CD4-positive, alpha-beta T cell treated with Interleukin-4 for 1 hour (primary cell): Measurements from ENCODE around the gene GPC2.
A peak's percentile ranks its signal among the peaks of the same experiment; 100 is the strongest.

Experiments
- DNase-seq, 2 donors: peaks; one replicate each; pipeline ENCODE4 v3.0.0-alpha.2; 2020 to 2022

Gene GPC2

DNA sequence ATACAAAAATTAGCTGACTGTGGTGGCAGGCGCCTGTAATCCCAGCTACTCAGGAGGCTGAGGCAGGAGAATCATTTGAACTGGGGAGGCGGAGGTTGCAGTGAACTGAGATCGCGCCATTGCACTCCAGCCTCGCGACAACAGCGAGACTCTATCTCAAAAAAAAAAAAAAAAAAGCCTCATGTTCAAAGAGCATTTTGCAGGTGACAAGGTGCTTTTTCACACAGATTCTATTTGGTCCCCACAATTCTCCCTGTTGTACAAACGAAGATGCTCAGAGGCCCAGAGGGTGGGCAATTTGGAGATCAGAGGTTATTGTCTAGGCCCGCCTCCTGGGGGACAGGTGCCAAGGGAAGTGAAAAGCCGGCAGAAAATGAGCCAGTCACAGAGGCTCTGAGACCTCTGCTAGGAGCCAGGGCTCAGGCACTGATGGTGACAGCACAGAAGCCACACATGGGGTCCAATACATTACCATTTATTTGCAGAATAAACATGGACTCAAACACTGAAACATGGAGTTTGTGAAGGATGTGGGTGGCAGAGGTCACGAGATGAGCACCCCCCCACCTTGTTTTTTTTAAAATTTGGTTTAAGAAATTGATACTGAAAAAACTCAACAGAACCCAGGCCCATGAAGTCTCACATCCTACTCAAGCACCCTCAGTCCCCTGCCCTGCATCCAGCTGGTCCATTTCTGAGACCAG is 7.9 kb downstream of the GPC2 start:
- DNase-seq = peak; percentile 17 to 27

DNA sequence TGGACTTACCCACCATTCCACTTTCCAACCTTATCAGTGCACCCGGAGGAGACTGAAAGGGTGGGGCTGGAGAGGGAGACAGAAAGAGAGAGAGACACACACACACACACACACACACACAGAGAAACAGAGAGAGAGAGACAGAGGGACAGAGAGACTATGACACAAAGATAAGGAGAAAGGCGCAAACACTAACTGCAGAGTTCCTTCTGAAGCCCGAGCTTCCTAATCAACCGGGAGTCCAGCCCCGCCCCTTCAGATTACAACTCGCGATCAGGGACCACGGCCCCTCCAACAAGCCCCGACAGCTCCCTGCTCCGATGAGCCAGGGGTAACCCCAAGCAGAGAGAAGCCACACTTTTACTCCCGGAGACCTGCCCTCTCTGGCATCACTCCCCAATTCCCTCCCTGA is 9.3 kb downstream of the GPC2 start:
- no peak for DNase-seq

DNA sequence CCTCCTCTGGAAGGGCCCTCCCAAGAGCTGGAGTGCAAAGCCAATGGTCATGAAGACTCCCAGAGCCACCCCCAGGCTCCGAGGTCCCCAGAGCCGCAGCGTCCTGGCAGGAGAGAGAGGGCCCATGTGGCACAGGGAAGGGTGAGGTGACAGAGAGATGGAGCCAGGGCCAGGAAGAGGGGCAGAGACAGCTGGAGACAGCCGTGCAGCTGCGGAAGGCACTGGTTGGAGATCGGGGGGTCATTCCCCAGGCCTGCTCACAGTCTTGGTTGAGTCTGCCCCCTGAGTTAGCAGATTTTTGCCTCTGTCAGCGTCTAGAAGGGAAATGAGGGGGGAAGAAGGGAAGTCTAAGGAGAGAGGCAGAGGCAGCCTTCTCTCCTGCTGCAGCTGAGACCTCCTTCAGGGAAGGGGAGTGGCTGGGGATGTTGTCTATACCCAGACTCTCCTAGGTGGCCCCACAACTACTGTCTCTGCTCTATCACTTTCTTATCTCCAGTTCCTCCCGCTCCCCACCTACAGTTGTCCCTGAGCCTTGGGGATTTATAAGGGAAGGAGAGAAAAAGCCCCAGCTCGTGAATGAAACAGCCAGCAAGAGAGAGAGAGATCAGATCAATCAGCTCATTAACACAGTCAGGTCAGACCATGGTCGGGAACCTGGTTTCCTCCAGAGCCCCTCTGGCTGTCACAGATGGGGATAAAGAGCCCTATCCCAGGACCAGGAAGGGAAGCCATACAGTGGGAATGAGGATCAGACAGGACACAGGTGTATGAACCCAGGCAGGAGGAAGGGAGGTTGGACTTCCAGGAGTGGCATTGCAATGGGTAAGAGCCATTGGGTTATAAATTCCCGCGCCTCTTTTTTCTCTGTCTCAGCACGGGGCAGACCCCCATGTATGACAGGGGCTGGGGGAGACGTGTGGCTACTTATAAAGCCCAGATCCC is 9.9 kb downstream of the GPC2 start:
- DNase-seq = no peak

DNA sequence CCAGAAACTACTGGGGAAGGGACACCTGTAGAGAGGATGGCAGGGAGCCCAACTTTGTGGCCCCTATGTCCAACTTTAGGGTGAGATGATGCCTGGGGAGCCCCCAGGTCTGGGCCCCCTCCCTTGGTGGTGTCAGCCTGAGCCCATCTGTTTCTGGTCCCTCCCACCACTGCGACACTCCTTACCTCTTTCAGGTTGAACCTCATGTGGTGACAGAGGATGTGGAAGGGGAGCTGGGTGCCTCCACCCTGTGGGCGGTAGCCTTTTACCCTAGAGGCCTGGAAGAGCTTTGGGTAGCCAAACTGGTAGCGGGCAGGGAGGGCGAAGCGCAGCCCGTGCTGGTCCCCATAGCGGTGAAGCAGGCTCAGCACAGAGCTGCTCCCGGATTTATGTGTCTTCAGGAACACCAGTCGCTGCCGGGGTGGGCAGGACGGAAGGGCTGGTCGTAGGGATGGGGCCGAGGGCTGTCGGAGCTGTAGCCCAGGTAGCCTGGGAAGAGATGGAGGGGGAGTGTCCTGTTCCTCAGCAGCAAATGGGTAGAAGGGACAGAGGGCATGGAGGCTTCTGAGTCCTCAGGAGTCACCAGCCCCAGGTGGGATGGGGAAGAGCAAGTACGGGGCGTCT is 10.8 kb downstream of the GPC2 start:
- peak; percentile 24 to 51 for DNase-seq

DNA sequence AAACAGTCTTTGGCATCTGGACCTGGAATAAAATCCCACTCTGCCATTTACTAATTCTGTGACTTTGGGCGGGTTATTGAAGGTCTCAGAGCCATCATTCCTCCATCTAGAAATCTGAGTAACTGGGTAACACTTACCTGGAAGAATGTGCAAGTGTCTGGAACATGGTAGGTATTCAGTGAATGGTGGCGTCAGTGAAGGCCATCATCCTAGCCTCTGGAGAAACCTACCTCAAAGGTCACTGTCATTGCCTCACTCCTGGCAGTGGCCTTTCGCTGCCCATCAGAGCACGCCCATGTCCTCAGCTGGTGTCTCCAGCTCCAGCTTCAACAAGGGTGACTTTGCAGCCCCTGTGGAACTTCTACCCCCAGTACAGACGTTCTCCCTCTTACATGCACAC is 13.3 kb downstream of the GPC2 start:
- DNase-seq = no peak

DNA sequence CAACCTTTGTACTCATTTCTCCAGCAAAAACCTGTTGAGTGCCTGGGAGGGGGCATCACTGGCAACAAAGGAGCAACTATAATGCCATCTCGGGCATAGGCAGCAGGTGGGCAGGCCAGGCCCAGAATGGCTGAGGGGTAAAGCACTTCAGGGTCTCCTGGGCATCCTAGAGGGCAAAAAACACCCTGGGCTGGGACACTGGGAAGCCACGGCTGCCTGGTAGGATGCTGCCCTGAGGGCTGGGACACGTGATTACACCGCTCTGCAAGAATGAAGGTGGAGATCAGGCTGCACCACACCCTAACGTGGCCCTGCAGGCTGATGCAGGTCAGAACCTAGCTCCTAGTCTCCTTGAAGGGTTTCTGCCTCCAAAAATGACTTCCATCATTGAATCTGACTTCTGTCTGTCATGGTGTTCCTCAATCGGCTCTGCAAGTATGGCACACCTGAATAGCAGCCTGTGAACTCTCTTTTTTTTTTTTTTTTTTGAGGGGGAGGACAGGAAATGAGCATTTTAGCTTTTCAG is 14.1 kb downstream of the GPC2 start:
- DNase-seq = peak in 1 of 2 donors; percentile 32

DNA sequence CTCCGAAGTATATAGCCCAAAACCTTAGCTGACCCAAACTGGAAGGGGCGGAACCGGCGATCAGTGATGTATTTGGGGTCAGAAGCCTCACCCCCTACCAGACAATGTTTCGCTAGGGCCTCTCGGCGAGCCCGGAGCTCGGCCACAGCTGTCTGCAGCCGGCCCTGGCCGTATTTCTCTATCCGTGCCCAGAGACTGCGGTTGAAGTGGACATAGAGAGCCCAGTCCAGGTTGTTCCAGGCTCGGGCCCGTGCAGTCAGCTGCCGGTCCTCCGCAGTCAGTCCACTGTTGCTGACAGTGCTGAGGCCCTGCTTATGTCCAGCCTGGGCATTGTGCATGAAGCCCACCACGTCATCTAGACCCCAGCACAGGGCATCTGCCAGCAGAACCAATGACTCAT is 17.1 kb downstream of the GPC2 start:
- DNase-seq = no peak

DNA sequence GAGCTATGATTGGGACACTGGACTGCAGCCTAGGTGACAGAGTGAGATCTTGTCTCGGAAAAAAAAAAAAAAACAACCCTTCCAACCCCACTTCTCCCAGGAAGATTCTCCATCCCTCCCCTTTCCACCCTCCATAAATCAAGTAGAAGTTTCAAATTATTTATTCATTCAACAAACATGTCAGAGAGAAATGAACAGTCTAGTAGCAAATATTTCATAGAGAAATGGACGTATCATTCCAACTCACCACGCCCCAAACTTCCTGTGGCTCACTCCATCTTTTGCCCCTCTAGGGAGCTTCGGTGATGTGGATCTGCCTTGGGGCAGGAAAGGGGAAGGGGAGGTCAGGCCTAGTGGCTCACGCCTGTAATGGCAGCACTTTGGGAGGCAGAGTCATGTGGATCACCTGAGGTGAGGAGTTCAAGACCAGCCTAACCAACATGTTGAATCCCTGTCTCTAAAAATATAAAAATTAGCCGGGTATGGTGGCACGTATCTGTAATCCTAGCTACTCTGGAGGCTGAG is 18.0 kb downstream of the GPC2 start:
- DNase-seq = no peak

DNA sequence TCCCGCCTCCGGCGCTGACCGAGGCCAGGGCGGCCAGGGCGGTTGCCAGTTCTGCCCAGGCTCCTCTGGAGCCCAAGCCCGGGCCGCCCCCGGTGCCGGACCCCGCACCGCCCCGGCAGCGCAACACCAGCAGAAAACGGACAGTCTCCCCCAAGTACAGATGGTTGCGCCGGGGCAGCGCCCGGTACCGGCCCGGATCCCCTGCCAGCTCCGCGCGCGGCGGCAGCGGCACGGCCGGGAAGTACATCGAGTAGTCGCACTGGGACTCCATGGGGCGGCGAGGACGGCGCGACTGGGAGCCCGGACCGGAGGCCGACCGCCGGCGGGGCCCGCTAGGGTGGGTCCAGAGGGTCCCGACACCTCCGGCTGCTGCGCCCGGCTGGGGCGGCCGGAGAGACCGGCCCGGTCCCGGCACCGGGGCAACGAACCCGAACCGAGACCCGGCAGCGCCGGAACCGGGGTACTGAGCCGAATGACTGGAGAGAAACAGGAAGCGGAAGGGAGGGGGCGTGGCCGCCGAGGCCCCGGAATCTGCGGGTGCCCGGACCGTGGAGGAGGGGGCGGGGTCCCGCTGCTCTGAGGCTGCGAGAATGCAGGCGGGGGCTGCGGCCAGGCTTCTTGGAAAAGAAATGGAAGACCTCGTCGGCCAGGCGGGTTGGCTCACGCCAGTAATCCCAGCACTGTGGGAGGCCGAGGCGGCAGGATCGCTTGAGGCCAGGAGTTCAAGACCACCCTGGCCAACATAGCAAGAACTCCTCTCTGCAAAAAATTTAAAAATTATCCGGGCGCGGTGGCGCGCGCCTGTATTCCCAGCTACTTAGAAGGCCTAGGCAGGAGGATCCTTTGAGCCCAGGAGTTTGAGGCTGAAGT is 18.7 kb downstream of the GPC2 start, which contains the start of gene TRAPPC14:
Gene TRAPPC14 (minus strand): TSS at position 495 of the 870 bp plus-strand sequence. CDS start 224 bp downstream, at position 271.
- DNase-seq = peak; percentile 87 to 89

DNA sequence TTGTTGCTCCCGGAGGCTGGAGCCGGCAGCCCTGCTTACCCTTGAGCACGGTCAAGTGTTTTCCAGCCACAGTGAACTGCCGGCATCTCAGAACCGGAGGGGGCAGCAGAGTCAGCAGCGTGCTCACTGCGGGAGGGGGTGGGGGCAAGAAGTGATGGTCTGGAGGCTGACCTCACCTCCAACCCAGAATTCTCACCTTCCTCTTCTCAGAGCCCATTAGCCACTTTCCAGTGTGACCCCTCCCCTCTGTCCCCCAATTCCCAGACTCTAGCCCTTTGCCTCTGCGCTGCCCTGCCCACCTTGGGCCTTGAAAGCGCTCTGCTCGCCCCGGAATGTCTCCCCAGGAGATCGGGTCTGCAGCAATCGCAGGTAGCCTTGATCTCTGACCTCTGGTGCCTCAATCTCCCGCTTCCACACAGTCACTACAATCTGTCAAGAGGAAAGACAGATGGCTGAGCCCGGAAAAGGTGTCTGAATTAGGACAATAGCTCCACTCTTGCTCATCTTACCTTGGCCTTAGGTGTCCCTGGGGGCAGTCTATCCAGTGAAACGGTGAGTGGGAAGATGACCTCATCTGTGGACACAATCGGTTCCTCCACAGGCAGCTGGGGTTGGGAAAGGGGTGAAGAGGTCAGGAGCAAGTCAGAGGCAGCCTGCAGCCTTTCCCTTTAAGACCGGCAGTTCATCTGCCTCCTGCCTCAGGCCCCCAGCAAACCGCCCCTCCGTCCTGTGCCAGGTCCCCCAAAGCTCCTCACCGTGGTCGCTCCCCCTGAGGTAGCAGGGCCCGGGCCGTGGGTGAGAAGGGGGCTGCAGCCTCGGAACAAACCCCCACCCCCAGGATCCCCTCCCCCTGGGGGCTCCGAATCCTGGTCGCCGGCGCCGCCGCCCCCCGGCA is 19.6 kb downstream of the GPC2 start:
- peak in 1 of 2 donors; percentile 17 for DNase-seq

DNA sequence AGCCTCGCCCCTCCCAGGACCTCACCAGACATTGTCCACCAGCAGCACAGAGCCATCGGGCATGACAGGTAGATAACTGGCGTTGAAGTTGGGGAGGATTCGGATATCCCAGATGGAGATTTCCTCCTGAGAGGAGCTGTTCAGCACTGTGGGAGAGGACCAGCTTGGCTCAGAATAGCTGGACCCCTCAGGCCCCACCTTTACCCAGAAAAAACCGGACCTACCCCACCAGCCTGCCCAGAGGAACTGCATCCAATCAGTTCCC is 20.2 kb downstream of the GPC2 start:
- no peak for DNase-seq

DNA sequence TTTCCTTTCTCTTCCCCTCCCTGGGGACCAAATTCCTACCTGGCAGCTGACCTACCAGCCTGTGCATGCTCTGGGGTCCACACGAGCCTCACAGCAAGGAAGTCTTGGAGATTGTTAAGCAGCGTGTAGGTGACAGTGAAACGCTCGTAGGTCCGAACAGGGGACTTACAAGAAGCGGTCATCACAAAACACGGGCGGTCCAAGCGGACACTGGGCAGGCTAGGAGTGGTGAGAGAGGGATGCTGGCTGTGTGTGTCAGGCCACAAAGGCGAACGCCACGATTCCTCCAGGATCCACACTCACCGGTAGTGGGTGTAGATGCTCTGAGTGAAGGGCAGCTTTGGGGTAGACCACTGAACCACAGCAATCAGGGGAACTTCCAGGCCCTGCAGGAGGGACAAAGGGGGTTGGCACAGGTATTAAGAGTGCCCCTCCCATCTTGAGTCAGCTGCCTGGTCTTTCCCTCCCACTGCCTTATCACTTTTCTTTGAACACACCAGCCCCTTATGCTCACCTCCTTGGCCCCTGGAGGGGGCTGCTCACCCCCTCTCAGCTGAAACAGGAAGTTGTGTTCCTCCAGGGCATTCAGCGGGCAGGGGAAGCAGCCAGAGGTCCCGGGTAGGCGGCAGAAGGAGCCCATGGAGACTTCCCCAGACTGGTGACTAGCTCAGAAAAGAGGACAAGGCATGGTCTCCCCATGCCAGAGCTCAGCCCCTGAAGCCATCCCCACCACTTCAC is 20.7 kb downstream of the GPC2 start:
- peak; percentile 28 to 58 for DNase-seq

DNA sequence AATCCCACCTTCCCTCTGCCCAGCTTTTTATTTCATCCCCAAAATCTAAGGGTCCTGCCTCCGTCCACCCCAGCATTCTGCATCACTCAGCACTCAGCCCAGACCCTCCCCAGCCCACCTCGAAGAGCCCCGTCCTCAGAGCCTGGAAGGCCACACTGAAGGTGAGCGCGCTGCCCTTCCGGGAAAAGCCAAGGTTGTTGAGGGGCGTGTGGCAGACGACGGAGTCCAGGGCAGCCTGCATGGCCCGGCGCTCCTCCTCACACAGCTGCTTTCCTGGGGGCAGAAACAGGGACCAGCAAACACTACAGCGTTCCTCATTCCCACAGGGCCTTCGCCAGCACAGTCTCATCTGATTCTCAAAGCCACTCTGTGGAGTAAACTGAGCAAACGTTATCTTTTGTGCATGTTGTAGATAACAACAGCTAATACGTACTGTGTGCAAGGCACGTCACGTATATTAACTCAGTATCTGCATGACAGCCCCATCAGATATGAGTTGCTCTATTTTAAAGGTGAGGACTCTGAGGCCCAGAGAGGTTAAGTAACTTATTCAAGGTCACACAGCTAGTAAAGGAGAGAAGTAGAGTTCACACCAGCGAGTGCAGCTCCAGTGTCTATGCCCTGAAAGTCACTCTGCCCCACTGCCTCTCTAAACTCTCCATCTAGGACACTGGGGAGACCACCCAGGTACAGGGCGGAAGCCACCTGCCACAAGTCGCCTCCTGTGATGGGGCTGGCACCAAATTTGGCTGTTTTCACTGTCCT is 21.4 kb downstream of the GPC2 start:
- DNase-seq = no peak

DNA sequence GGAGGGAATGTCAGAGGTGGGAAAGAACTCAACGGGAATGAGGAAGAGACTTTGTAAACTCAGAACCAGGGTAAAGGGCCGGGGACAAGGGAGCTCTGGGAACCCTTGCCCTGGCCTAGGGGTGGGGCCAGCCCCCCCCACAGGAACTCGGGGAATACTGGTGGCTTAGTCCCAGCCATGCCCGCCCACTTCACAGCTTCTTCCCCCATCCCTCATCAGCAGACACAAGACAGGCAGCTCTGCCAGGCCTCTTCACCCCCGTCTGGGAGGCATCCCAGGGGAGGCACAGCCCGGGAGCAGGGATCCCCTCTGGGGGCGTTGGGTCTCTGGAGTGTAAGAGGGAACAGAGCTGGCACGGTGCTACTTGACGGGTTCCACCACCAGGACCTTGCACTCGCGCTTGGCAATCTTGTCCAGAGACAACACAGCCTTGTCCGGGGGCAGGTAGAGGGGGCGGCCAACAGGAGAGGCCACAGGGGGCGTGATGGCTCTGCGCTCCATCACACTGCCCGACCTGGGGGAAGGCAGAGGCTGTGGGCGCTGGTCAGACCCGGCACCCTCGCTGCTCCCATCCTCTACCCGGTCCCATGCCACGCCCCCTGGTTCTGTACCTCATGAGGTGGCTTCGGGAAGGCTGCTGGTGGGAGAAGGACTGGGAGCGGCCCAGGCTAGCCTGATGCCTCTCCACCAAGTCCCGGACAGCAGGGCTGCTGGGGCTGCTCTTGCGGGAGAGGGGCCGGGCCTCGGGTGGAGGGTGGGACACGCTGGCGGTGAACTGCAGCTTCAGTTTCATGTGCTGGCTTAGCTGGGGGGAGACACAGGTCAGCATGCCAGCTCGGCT is 22.3 kb downstream of the GPC2 start:
- no peak for DNase-seq

DNA sequence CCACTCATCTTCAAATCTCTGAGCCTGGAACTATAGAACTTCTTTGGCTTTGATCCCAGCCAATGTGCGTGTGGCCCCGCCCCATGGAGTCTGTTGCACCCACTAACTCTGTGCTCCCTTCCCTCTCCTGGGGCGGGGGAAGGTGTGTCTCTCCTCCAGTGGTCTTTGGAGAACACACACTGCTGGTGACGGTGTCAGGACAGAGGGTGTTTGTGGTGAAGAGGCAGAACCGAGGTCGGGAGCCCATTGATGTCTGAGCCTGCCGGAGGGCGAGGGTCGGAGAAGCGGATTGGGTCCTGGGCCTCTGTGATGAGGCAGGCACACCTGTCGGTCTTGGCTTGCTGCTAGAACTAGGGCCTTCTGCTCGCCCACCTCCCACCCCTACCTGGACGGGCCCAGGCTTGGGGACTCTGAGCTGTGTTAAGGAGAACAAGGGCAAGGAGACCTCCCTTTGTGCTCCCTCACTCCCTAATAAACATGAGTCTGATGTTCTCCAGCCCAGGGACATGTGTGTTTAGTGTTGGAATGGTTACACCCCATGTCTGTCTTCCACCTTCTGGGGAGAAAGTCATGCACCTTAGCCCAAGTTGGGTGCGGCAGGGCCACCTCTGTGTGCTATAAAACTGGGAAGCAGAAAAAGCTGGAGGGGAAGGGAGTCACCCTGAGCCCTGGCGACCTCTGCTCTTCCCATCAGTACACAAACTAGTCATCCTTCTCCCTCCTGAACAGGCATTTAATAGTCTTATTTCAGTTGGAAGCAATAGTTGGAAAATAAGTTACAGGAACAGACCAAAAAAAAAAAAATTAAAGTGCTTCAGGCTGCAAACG is 23.3 kb downstream of the GPC2 start:
- no peak for DNase-seq

DNA sequence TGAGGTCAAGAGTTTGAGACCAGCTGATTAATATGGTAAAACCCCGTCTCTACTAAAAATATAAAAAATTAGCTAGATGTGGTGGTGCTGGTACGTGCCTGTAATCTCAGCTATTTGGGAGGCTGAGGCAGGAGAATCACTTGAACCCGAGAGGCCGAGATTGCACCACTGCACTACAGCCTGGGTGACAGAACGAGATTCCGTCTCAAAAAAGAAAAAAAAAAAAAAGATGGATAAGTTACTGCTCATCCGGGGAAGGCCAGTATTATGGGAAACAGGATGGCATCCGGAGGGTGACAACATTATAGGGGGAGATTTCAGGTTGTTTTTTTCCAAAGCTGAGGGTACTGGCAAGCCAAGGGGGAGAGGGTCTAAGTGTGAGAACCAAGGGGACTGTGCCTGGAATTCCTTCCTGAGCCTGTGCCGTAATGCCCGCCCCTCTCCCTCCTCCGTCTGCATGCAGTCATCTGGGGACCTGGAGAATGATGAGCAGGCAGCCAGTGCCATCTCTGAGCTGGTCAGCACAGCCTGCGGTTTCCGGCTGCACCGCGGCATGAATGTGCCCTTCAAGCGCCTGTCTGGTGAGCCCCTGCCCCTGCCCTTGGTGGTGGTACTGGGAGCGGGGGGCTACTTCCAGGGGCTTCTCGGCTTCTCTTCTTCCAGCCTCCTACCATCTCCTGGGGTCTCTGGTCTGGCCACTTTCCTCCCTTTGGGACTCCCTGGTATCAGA is 24.1 kb downstream of the GPC2 start:
- no peak for DNase-seq

DNA sequence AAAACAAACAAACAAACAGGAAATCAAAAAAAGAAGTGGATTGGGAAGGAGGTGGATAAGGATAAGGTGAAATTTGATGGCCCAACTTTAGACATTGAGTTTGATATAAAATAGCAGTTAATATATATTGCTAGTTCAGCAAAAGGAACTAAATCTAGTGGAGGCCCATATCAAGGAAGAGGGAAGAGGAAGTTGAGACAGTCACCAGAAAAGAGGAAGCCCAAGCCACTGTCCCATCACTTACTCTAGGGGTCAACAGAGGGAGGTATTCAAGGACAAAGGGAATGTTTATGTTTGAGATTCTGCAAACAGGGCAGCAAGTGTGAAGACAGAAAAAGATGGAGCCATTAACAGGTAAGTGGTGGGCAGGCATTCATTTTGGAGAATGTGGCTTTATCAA is 24.8 kb downstream of the GPC2 start:
- peak in 1 of 2 donors; percentile 36 for DNase-seq
